HG03108 (cell line): ENCODE measurements around the gene HIC1.
A peak's percentile ranks its signal among the peaks of the same experiment; 100 is the strongest.
"Not testable (repeated sequence)": the region's sequence is repeated elsewhere in the genome, so short reads cannot be mapped to it uniquely, and the experiment has no call there.

Experiments used
- ATAC-seq: cut with Tn5 transposase; IDR thresholded peaks from one replicate; pipeline ENCODE4 v1.9.1; 2021; ENCODE audit warnings: moderate library complexity; ENCODE audit not compliant: unreplicated experiment

HIC1 gene

GRCh38 chr17:2054512-2055291, at the start of gene HIC1:
HIC1 (plus strand) TSS chr17:2055103; CDS start chr17:2056691, 1,588 bp downstream.
- ATAC-seq, result peak; percentile 34

DNA sequence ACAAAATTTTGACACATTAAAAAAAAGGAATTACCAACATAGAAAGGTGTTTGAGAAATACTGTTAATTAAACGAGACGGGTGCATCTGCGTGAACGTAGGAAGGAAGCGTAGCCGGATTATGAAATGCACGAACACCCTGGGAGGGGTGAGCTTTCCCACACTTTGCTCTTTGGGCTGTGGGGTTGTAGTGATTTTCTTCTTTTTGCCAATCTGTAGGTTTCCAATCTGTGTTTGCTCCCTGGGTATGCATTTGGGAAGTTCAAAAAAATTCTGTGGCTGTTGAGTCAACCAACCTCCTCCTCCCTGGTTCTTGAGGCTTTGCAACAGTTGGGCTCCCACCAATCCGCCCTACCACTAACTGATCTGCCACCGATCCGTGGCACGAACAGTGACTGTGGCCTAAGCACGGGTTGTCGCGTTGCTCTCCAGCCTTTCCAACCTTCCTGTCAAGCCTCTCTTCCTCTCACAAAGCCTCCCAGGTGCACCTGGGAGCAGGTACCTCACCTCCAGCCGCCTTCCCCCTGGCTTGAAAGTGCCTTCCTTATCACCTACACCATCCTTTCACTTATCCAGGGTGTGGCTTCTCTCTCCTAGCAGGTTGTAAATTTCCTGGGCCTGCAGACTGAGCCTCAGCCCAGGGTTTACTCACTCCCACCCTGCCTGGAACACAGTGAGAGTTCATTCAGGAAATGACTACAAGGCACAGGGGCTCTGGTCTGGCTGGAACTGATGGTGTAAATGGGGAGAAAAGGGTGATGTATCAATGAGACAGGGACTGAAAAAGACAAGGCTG, 46.4 kb upstream of the HIC1 start:
- ATAC-seq, result no peak

DNA sequence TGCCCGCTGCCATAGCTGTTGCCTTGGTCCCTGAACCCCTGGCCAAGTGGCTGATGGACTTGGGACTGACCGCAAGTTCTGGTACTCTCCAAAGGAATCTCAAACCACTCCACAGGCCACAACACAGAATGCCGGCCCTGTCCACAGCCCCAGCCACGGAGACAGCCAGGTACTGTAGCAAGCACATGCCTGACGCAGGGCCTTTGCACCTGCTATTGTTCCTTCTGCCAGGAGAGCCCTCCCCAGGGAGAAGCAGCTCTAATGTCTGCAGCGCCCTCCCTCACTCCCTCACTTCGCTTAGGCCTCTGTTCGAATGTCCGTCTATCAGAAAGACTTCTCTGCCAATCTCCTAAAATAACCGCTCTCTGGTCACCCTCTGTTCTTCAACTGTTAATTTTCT, 45.2 kb upstream of the HIC1 start:
- ATAC-seq, result no peak

DNA sequence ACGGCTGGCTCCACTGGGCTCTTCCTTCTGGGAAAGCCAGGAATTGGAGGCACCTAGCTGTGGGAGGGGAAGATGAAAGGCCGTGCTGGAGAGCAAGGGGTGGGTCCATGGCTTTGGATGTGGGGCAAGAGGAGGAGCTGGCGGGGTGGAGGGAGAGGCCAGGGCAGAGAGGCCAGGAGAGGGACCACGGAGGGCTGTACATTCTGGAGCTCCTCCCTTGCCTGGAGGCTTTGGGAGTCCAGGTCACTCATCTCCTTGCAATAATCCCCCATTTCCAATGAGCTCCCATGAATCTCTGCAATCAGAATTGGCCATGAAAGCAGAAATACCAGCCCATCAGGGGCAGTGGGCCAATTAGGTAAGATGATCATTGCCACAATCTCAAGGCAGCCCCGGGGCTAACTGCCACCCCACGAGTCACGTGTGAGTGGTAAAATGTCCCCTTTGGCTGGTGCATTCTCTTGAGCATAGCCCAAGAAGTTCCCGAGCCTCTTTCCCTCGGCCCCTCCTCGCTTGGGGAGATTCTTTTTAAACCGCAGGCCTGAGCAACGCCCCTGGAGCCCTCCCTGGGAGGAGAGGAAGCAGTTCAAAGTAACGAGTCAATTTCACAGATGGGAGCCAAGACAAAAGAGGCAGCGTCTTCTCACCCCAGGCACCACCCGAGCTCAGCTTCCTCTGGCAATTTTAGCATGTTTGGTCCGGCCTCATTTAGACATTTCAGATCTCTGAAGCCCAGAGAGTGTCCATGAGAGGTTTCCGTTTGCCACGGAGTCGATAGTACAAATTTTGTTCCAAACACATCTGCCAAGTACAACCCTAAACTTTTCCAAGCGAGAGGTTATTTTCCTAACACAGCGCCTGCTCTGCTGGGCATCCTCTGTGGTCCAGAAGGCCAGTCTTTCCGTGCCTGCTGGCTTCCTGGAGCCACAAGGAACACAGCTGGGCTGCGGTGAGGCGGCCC, 43.2 kb upstream of the HIC1 start:
- no peak for ATAC-seq

DNA sequence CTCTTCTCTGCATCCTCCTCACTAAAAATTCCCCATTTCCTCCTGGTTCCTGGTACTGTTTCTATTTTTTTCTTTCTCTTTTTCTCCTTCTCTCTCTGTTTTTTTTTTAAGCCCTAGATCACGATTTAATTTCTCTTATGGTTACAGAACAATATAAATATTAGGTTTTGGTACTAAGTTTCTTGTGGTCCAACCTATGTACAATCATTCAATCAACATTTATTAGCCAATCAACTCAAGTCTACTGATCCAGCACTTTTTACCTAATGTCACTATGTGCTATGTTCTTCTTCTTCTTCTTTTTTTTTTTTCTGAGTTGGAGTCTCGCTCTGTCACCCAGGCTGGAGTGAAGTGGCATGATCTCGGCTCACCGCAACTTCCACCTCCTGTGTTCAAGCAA, 42.4 kb upstream of the HIC1 start:
- no peak for ATAC-seq

DNA sequence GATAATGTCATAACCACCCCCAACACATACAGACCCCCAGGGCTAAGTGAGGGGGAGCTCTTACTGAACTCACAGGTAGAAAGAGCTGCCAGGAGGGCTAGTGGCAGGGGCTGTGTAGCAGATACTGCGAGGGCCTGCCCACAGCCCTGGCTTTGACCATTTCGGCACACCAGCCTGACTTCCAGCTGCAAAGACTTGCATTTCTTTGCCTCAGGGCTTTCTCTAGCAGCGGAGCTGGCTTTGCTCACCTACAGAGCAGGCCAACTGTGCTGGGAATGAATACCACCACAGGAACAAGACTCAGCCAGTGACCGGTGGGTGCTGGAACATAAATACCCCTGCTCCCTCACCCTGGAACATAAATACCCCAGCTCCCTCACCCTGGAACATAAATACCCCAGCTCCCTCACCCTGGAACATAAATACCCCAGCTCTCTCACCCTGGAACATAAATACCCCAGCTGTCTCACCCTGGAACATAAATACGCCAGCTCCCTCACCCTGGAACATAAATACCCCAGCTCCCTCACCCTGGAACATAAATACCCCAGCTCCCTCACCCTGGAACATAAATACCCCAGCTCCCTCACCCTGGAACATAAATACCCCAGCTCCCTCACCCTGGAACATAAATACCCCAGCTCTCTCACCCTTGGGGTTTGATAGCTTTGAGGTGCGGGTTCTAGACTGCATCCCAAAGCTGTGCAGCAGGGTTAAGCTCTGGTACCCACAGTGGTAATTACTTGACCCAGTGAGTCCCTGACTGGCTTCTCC, 41.5 kb upstream of the HIC1 start:
- ATAC-seq, result not testable (repeated sequence)

DNA sequence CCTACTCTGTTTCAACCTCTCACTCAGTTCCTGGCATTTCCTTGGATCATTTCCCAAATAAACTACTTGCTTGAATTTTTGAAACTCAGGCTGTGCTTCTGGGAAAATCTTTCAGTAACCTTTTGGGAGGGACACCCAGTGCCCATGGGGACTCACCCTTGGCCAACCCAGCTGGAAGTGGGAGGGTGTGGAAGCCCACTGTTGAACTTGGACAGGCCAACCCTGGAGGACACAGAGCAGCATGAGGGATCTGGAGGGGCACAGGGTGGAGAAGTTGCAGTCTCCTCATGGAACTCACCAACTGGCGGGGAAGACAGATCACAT, 40.9 kb upstream of the HIC1 start:
- ATAC-seq, result no peak

- no peak for ATAC-seq
Measured at GRCh38 chr17:2015314-2015713, 39.6 kb upstream of the HIC1 start.

DNA sequence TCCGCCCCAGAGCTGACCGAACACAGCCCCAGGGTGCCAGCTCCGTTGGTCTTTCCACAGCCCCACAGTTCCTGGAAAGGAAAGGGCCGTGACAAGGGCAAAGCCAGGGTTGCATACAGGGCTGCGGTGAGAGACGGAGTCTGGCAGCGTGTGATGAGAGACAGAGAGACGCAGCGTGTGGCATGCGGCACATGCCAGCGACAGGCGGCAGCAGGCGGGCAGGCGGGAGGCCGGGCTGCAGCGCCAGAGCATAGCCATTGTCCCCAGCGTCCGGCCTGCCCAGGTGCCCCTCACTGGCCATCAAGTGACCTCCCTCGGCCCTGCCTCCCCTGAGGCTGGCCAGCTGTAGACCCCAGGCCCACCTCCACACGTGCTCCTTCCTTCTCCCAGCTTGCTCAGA, 38.4 kb upstream of the HIC1 start:
- no peak for ATAC-seq

GRCh38 chr17:2017274-2017941, 37.5 kb upstream of the HIC1 start:
- ATAC-seq, result no peak

DNA sequence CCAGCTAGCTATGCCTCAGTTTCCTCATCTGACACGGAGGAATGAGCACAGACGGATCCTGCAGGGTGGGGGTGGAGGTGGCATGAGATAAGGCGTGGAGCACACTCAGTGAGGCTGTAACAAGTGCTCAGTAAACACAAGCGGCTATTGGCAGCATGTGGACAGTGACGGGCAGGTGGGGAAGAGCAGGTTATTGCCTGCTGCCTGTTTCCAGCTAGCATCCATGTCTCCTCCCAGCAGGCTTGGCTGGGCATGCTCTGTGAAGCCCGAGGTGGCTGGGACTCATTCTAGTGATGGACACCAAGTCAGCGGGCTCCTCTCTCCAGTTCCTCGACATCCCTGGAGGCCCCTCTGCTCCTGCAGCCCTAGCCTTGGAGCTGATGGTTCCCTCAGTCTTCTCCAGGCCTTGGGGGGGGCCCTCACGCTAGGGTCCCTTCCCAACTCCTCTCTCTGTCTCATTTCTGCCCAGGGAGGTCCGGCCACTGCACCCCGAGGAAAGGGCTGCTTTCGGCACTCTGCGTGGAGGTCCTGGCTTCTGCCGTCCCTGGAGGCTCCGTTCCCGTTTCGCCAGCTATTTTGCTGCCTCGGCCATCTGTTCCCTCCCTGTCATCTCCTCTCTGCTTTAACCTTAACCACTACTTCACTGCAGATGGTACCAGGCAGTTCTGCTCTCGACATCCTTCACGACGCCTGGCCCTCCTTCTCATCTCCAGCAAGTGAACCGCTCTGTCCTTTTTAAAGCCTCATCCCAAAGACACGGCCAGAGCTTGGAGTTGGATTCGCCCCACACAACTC, 36.0 kb upstream of the HIC1 start:
- ATAC-seq, result no peak

DNA sequence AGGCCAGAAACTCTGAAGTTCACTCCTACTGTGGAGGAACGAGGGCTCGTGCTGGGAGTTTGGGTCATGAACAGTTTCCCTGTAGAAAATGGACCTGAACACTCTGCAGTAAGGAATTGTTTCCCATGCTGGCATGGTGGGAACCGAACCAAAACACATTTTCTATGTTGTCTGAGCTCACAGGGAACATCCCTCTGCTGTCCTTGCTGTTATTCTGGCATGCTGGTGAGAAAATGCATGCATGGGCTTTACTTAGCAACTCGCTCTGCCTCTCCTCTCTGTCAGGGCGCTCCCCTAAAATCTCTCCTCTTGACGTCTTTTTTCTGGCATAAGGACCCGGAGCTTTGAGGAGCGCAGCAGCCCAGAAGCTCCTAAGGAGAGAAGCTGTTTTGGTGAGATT, 35.2 kb upstream of the HIC1 start:
- no peak for ATAC-seq

DNA sequence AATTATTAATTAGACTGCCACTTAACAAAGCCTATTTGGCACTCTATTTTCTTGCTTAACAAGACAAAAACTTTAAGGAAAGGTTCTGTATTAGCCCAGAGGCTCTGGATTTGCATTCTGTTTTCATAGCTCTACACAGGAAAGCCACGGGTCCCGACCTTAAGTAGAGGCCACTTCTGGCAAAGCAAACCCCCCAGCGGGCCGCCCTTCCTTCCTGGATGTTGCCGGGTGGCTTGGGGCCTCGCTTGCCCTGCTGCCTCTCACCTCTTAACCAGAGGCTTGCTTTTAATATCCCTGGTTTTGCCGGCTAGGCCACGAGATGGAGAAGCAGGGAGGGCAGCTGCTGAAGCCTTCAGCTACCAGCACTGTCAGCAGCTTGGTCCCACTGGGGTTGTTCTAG, 34.2 kb upstream of the HIC1 start:
- no peak for ATAC-seq

GRCh38 chr17:2022647-2023240, 32.2 kb upstream of the HIC1 start:
- no peak for ATAC-seq

GRCh38 chr17:2023256-2023655, 31.6 kb upstream of the HIC1 start:
- no peak for ATAC-seq

GRCh38 chr17:2023692-2024571, 31.0 kb upstream of the HIC1 start:
- ATAC-seq, result no peak

- no peak for ATAC-seq
Measured at GRCh38 chr17:2024572-2025219, 30.2 kb upstream of the HIC1 start.
